Suprapubic skin (tissue), 4 donors: Measurements from ENCODE around the gene CCBE1. TPM values are rescaled to one million over a fixed set of nuclear protein-coding genes. Genes with fewer than 3 reads are reported as not detected.

Experiments
- DNase-seq, 2 donors: peaks; one replicate each; pipeline ENCODE4 v3.0.0-alpha.2; 2019; ENCODE audit warnings: low spot score in 2 of 2
- H3K27ac ChIP-seq: fragments of 200-600 bp; sonication (generic); one replicate; pipeline ENCODE4 v1.5.1; 2019
- H3K27me3 ChIP-seq: fragments of 200-600 bp; sonication (generic); one replicate; pipeline ENCODE4 v1.5.1; 2019
- H3K36me3 ChIP-seq: fragments of 200-600 bp; sonication (generic); one replicate; pipeline ENCODE4 v1.5.1; 2019
- H3K4me1 ChIP-seq: fragments of 200-600 bp; sonication (generic); one replicate; pipeline ENCODE4 v1.5.1; 2019
- H3K4me3 ChIP-seq: fragments of 200-600 bp; sonication (generic); one replicate; pipeline ENCODE4 v1.5.1; 2019; ENCODE audit warnings: mild to moderate bottlenecking
- H3K9me3 ChIP-seq: fragments of 200-600 bp; sonication (generic); one replicate; pipeline ENCODE4 v1.5.1; 2019
- EP300 ChIP-seq: sonication (generic); formaldehyde crosslinking; IDR thresholded peaks from one replicate; pipeline ENCODE4 v1.6.1; 2017; ENCODE audit warnings: antibody characterized with exemption
- POLR2A ChIP-seq, 2 donors: fragments of 450-650 bp; IDR thresholded peaks; one replicate each; pipeline ENCODE4 v1.6.1; 2017; ENCODE audit warnings: antibody characterized with exemption in 2 of 2, mild to moderate bottlenecking in 2 of 2, moderate library complexity in 2 of 2
- POLR2AphosphoS5 ChIP-seq, 3 donors: sonication (generic); formaldehyde crosslinking; IDR thresholded peaks; one replicate each; pipeline ENCODE4 v1.6.1; 2017; ENCODE audit warnings: antibody characterized with exemption in 3 of 3
- WGBS: methylation state at CpG from one replicate; pipeline ENCODE4 v1.1.5; 2018; 5-methylcytosine and 5-hydroxymethylcytosine counted together
- total RNA-seq, 4 donors: library from RNA; depleted of rRNA; stranded (reverse); fragments of >200 nt; gene quantifications; one replicate each; pipeline ENCODE4 v1.1.0, GENCODE V29; 2016
- TF ChIP-seq, protein P1 (sequence below), 2 donors: fragments of 200-600 bp in 1 of 2; fragments of 450-650 bp in 1 of 2; sonication (generic) in 1 of 2; IDR thresholded peaks; one replicate each; pipeline ENCODE4 v1.5.1; 2016 to 2019; ENCODE audit warnings: antibody characterized with exemption in 2 of 2, mild to moderate bottlenecking in 1 of 2, moderate library complexity in 1 of 2

CCBE1 gene
- total RNA-seq, 4 donors from 2014 or later, result 0.81 to 3.7 (median 1.7) TPM

DNA sequence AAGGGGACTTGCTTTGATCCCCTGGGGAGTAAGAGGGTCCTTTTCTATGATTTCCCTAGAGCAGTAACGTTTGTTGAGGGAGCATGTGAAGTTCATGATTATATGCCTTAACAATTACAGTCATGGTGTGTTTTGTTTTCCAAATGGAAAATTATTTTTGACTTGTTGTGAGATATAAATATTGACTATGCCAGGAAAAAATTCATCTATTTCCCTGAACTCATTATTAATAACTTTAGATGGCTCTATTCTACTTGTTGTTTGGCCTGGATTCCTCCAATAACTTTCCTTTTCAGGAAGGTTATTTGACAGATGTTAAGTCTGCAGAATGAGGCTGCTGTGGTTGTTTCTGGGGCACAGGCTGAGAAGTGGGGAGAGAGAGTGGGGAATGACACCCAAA lies 266.1 kb downstream of the CCBE1 start:
- Histone ChIP-seq H3K27me3 (no peaks in the 10 kb centered on the region), H3K4me3 (no peak overlapping the region), H3K27ac (no peak overlapping the region), H3K36me3 (no peaks in the 10 kb centered on the region), H3K4me1 (no peaks in the 10 kb centered on the region), H3K9me3 (no peaks in the 10 kb centered on the region)
- WGBS, result 58% methylated on average over 1 of the region's 1 CpG
- TF ChIP-seq POLR2AphosphoS5 (IDR thresholded peaks at IDR 0.05), result no peak
- TF ChIP-seq, protein P1, sequence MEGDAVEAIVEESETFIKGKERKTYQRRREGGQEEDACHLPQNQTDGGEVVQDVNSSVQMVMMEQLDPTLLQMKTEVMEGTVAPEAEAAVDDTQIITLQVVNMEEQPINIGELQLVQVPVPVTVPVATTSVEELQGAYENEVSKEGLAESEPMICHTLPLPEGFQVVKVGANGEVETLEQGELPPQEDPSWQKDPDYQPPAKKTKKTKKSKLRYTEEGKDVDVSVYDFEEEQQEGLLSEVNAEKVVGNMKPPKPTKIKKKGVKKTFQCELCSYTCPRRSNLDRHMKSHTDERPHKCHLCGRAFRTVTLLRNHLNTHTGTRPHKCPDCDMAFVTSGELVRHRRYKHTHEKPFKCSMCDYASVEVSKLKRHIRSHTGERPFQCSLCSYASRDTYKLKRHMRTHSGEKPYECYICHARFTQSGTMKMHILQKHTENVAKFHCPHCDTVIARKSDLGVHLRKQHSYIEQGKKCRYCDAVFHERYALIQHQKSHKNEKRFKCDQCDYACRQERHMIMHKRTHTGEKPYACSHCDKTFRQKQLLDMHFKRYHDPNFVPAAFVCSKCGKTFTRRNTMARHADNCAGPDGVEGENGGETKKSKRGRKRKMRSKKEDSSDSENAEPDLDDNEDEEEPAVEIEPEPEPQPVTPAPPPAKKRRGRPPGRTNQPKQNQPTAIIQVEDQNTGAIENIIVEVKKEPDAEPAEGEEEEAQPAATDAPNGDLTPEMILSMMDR (IDR thresholded peaks at IDR 0.05), result no peak
- no peak for TF ChIP-seq POLR2A (IDR thresholded peaks at IDR 0.05)
- TF ChIP-seq EP300, result no peak
- no peak for DNase-seq

DNA sequence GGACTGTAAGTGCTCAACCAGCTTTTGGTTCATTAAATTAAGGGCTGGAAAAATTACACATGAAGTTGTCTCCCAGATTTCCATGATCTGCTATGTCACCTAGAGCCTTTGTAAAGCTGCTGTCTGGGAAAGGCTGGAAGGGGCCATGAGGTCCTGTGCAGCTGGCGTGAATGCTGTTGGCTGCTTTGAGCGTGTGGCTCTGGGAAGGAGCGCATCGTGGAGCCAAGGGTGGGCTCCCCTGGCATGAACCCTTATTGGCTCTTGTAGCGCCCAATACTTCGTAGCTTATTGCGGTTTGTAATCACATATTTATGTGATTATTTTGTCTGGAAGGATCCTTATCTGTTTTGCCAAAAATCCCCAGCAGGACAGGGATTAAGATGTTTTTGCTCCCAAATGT lies 267.6 kb downstream of the CCBE1 start:
- no peaks in the 10 kb centered on the region for H3K27me3 ChIP-seq
- H3K4me3 ChIP-seq, result no peak overlapping the region
- 73% methylated on average over 7 of the region's 7 CpGs for WGBS
- H3K9me3 ChIP-seq, result no peaks in the 10 kb centered on the region
- H3K36me3 ChIP-seq, result no peaks in the 10 kb centered on the region
- TF ChIP-seq, protein P1 (IDR thresholded peaks at IDR 0.05), result no peak
- TF ChIP-seq POLR2AphosphoS5 (IDR thresholded peaks at IDR 0.05) (no peak), POLR2A (IDR thresholded peaks at IDR 0.05) (no peak), EP300 (no peak)
- no peaks in the 10 kb centered on the region for H3K4me1 ChIP-seq
- no peak for DNase-seq
- H3K27ac ChIP-seq, result no peak overlapping the region

DNA sequence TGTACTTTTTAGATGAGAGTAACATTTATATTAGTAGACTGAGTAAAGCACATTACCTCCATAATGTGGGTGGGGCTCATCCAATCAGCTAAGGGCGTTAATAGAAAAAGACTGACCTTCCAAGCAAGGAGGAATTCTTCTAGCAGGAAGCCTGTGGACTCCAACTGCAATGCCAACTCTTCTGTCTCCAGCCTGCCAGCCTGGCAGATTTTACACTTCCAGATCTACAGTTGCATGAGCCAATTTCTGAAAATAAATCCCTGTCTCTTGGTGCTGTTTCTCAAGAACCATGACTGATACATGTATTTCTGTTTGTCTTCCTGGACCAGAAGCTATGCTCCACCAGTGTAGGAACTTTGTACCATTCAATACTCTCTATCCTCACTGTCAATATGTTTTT lies 269.2 kb downstream of the CCBE1 start:
- no peak for DNase-seq
- Histone ChIP-seq H3K27ac (no peak overlapping the region), H3K4me1 (no peaks in the 10 kb centered on the region), H3K4me3 (no peak overlapping the region), H3K9me3 (no peaks in the 10 kb centered on the region), H3K36me3 (no peaks in the 10 kb centered on the region), H3K27me3 (no peaks in the 10 kb centered on the region)
- no peak for TF ChIP-seq POLR2AphosphoS5 (IDR thresholded peaks at IDR 0.05)
- no peak for TF ChIP-seq POLR2A (IDR thresholded peaks at IDR 0.05)
- 71% methylated on average over 1 of the region's 1 CpG for WGBS

DNA sequence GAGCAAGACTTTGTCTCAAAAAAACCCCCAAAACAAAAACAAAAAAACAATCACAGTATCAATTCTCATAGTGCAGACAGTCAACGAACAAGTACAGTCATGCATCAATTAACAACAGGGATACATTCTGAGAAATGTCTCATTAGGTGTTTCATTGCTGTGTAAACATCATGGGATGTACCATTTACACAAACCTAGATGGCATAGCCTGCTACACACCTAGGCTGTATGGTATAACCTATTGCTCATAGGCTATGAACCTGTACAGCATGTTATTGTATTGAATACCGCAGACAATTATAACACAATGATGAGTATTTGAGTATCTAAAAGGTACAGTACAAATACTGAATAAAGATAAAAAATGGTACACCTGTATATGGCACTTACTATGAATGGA lies 270.4 kb downstream of the CCBE1 start:
- WGBS, result 89% methylated on average over 2 of the region's 2 CpGs
- TF ChIP-seq EP300 (no peak), POLR2AphosphoS5 (IDR thresholded peaks at IDR 0.05) (no peak), POLR2A (IDR thresholded peaks at IDR 0.05) (no peak)
- TF ChIP-seq, protein P1 (IDR thresholded peaks at IDR 0.05), result no peak
- Histone ChIP-seq H3K4me1 (no peaks in the 10 kb centered on the region), H3K27me3 (no peaks in the 10 kb centered on the region), H3K36me3 (no peaks in the 10 kb centered on the region), H3K4me3 (no peak overlapping the region), H3K27ac (no peak overlapping the region), H3K9me3 (no peaks in the 10 kb centered on the region)
- DNase-seq, result no peak

DNA sequence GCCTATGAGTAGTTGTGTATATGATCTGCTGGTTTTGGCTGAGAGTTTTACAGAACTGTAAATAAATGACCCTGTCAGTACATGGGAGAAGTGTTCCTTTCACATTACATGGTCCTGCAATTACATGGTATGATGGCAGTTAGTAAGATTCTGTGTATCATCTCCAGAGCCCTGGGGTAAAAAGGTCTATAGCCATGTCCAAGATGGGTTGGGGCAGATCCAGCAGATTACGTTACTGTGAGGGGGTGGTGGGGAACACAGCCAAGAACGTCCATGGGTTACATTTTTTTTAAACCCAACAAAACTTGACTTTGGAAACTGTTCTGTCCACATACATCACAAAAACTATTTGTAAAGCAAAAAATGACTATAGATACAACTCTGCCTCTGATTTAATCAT lies 274.0 kb downstream of the CCBE1 start:
- no peak overlapping the region for H3K27ac ChIP-seq
- no peaks in the 10 kb centered on the region for H3K36me3 ChIP-seq
- WGBS, result 35% methylated on average over 2 of the region's 2 CpGs
- H3K4me1 ChIP-seq, result peaks cover 7% of the 10 kb centered on the region
- no peak for DNase-seq
- H3K9me3 ChIP-seq, result no peaks in the 10 kb centered on the region
- TF ChIP-seq, protein P1 (IDR thresholded peaks at IDR 0.05), result no peak
- TF ChIP-seq POLR2A (IDR thresholded peaks at IDR 0.05), result no peak
- TF ChIP-seq EP300, result no peak
- TF ChIP-seq POLR2AphosphoS5 (IDR thresholded peaks at IDR 0.05), result no peak
- no peak overlapping the region for H3K4me3 ChIP-seq
- H3K27me3 ChIP-seq, result peaks cover 6% of the 10 kb centered on the region

DNA sequence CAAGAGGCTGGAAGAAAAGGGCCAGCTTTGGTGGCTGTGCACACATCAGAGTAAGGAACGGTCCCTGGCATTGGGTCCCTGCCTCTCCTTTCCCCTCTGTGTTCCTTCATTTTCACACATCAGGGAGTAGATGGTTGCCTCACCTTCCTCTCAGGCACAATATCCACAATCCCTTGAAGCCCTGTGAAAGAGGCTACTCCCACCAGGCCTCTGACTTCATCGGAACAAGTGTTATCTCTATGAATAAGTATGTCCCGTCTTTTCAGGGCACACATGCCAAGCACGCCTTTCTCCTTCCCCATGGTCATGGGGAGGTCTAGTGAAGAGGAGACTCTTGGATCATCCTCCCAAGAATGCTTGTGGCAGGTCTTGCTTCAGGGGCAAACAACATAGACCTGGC lies 277.0 kb downstream of the CCBE1 start:
- no peaks in the 10 kb centered on the region for H3K36me3 ChIP-seq
- H3K27me3 ChIP-seq, result peaks cover 6% of the 10 kb centered on the region
- peaks cover 7% of the 10 kb centered on the region for H3K4me1 ChIP-seq
- no peak overlapping the region for H3K4me3 ChIP-seq
- WGBS, result 76% methylated on average over 4 of the region's 4 CpGs
- no peak for DNase-seq
- TF ChIP-seq, protein P1 (IDR thresholded peaks at IDR 0.05), result no peak
- TF ChIP-seq POLR2A (IDR thresholded peaks at IDR 0.05), result no peak
- TF ChIP-seq POLR2AphosphoS5 (IDR thresholded peaks at IDR 0.05), result no peak
- TF ChIP-seq EP300, result no peak
- no peak overlapping the region for H3K27ac ChIP-seq
- no peaks in the 10 kb centered on the region for H3K9me3 ChIP-seq
